ENCODE data around the gene PTCRA. TPM values are rescaled to one million over a fixed set of nuclear protein-coding genes. Genes with fewer than 3 reads are reported as not detected.
A peak's percentile ranks its signal among the peaks of the same experiment; 100 is the strongest.
"Not testable (repeated sequence)": the region's sequence is repeated elsewhere in the genome, so short reads cannot be mapped to it uniquely, and the experiment has no call there.

Gene PTCRA
- total RNA-seq, 2 experiments from 2014 or later, result not detected

DNA sequence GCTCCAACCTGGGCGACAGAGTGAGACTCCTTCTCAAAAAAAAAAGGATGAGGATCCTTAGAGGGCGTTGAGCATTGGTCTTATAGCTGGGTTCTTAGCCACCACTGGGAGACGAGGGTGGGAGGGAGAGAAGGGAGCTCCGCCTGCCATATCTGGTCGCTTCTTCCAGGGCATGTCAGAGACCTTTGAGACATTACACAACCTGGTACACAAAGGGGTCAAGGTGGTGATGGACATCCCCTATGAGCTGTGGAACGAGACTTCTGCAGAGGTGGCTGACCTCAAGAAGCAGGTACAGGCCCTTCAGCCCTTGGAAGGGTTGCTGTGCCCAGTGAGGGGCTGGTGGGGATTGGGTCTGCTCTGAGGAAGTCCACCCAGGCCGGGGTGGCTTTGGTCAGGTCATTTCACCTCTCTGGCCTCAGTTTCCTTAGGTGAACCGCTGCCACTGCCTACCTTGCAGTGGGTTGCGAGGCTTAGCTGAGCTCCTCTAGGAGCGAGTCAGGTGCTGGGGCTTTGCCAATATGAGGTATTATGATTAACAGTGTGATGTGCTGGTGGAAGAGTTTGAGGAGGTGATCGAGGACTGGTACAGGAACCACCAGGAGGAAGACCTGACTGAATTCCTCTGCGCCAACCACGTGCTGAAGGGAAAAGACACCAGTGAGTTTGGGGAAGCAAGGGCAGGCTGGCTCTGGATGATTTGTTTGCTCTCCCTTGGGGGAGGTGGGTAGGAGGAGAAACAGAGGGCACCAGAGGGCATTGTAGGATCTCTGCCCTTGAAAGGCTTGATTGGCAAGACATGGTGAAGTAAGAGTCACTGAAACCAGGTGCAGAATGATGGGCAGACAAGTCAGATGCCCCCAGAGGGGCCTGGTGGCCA is 21.9 kb downstream of the PTCRA start:
- POLR2A ChIA-PET, result interaction anchor here (0.7 kb wide), 1 partner anchor 76 kb away, joined by 3 read pairs; the partner anchor contains the start of gene KLHDC3
- H3K27me3 Mint-ChIP-seq, result no peaks in the 10 kb centered on the region
- DNase-seq, result no peak
- H3K4me3 Mint-ChIP-seq, result no peak overlapping the region
- no peaks in the 10 kb centered on the region for H3K9me3 Mint-ChIP-seq
- H3K27ac Mint-ChIP-seq, result no peak overlapping the region
- CTCF ChIA-PET, result no interaction called here
- peaks cover 53% of the 10 kb centered on the region for H3K36me3 Mint-ChIP-seq (ENCODE audit: low read depth)
- H3K4me1 Mint-ChIP-seq, result peaks cover 11% of the 10 kb centered on the region

DNA sequence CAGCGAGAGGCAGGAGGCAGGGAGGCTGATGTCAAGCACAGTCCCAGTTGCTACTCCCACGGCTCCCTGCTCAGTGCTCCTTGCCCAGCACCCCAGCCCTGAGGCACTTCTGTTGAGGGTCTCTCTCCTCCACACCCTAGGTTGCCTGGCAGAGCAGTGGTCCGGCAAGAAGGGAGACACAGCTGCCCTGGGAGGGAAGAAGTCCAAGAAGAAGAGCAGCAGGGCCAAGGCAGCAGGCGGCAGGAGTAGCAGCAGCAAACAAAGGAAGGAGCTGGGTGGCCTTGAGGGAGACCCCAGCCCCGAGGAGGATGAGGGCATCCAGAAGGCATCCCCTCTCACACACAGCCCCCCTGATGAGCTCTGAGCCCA is 22.6 kb downstream of the PTCRA start:
- POLR2A ChIA-PET, result interaction anchor here (3.2 kb wide), 1 partner anchor 9 kb away, joined by 17 read pairs; the partner anchor contains the start of gene CNPY3
- Mint-ChIP-seq H3K9me3 (no peaks in the 10 kb centered on the region), H3K4me1 (peaks cover 5% of the 10 kb centered on the region), H3K27me3 (no peaks in the 10 kb centered on the region), H3K36me3 (ENCODE audit: low read depth) (peaks cover 49% of the 10 kb centered on the region), H3K27ac (no peak overlapping the region), H3K4me3 (no peak overlapping the region)
- CTCF ChIA-PET, result no interaction called here
- DNase-seq, result no peak

DNA sequence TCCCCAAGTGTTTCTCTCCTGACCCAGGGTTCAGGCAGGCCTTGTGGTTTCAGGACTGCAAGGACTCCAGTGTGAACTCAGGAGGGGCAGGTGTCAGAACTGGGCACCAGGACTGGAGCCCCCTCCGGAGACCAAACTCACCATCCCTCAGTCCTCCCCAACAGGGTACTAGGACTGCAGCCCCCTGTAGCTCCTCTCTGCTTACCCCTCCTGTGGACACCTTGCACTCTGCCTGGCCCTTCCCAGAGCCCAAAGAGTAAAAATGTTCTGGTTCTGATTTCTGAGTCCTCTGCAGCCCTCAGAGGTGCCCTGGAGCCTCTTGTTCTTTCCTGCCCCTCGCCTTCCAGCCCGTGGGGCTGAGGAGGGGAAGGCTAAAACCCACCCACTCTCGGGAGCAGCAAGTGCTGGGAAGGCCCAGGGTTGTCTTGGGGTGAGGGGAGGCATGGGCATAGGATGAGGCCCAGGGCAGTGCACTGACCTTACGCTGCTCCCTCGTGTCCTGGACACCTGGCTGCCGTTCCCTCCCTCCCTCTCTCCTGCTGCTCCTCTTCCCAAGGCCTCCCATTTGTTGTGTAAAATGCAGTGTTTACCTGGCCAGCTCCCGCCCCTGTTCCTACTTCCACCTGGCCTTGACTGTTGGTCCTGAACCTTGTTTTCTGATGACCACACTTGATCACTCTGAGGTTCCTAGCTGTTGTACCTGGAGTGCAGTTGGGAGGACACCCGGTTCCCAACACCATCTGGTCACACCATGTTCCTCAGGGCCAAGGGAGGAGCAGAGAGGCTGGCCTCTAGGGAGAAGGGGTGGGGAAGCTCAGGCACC is 23.3 kb downstream of the PTCRA start:
- Mint-ChIP-seq H3K4me3 (no peak overlapping the region), H3K36me3 (ENCODE audit: low read depth) (peaks cover 45% of the 10 kb centered on the region), H3K27ac (no peak overlapping the region), H3K27me3 (no peaks in the 10 kb centered on the region), H3K4me1 (peaks cover 4% of the 10 kb centered on the region), H3K9me3 (no peaks in the 10 kb centered on the region)
- POLR2A ChIA-PET, result interaction anchor here (3.2 kb wide), 1 partner anchor 10 kb away, joined by 17 read pairs; the partner anchor contains the start of gene CNPY3
- no peak for DNase-seq
- CTCF ChIA-PET, result no interaction called here

DNA sequence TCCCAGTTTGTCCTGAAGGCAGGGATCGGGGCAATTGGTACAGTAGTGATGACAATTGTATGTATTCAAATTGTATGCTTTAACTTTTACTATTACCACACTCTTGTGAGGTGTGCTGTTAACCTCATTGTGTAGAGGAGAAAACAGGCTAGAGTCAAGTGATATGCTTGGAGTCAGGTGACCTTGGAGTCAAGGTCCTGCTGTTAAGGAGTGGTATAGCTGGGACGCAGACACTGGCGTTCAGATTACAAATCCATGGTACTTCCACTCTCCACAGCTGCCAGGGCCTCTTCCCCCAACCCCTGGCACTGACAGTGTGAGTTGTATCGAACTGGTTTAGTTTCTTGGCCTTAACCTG is 23.9 kb downstream of the PTCRA start:
- no peaks in the 10 kb centered on the region for H3K9me3 Mint-ChIP-seq
- H3K27ac Mint-ChIP-seq, result no peak overlapping the region
- DNase-seq, result no peak
- peaks cover 40% of the 10 kb centered on the region for H3K36me3 Mint-ChIP-seq (ENCODE audit: low read depth)
- ChIA-PET CTCF (no interaction called here), POLR2A (interaction anchor here (3.2 kb wide), 1 partner anchor 10 kb away, joined by 17 read pairs; the partner anchor contains the start of gene CNPY3)
- no peaks in the 10 kb centered on the region for H3K27me3 Mint-ChIP-seq
- H3K4me1 Mint-ChIP-seq, result peaks cover 4% of the 10 kb centered on the region
- H3K4me3 Mint-ChIP-seq, result no peak overlapping the region

DNA sequence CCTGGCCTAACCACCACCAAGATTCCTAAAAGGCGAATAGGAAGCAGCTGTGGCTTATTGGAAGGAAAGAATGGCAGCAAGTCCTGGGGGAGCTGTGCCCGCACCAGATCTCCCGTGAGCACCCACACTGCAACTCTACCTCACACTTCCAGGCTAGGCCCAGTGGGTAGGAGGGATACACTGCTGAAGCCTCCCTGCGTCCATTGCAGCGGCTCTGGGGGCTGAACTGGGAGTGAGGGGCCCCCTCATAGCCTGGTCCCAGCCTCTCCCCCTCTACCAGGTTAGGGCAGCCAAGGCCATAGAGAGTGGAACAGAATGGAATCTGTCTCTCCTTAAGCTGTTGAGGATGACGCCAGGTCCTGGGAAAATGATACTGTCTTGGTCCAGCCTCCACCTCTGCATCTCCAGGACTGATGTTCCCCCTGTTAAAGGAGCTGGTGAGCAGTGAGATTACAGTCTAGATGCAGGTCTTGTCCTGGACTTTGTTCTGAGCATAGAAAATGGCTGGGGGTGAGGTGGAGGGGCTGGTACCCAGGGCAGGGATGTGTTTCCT is 24.7 kb downstream of the PTCRA start:
- Mint-ChIP-seq H3K27ac (no peak overlapping the region), H3K36me3 (ENCODE audit: low read depth) (peaks cover 36% of the 10 kb centered on the region), H3K9me3 (no peaks in the 10 kb centered on the region), H3K27me3 (no peaks in the 10 kb centered on the region), H3K4me1 (peaks cover 1% of the 10 kb centered on the region), H3K4me3 (no peak overlapping the region)
- ChIA-PET CTCF (interaction anchor here (0.8 kb wide), 1 partner anchor 11 kb away, joined by 3 read pairs; the partner anchor contains the start of gene CNPY3), POLR2A (interaction anchor here (3.2 kb wide), 1 partner anchor 11 kb away, joined by 17 read pairs; the partner anchor contains the start of gene CNPY3)
- no peak for DNase-seq

GRCh38 chr6:42941356-42941755 is 25.5 kb downstream of the PTCRA start:
- H3K27ac Mint-ChIP-seq, DNase-seq, CTCF ChIA-PET, H3K4me1 Mint-ChIP-seq, H3K27me3 Mint-ChIP-seq, H3K4me3 Mint-ChIP-seq, H3K9me3 Mint-ChIP-seq: not testable (repeated sequence)
- POLR2A ChIA-PET, result interaction anchor here (3.2 kb wide), 1 partner anchor 12 kb away, joined by 17 read pairs; the partner anchor contains the start of gene CNPY3
- H3K36me3 Mint-ChIP-seq (ENCODE audit: low read depth), result peaks cover 32% of the 10 kb centered on the region

DNA sequence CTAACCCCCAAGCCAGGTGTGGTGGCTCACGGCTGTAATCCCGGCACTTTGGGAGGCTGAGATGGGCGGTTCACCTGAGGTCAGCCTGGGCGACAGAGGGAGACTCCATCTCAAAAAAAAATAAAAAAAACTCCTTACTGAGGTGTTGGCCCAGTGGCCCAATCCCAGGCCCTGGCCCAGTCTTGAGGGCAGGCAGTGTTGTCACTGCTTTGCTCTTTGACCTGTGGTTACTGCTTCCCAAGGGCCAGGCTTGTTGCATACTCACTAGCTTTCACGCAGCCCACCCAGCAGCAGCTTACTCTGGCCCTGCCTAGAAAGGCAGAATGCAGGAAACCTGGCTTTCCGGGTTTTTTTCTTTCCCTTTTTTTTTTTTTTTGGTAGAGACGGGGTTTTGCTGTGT is 26.6 kb downstream of the PTCRA start:
- H3K27me3 Mint-ChIP-seq, result no peaks in the 10 kb centered on the region
- POLR2A ChIA-PET, result interaction anchor here (1.1 kb wide), 1 partner anchor 13 kb away, joined by 3 read pairs; the partner anchor contains the start of gene CNPY3
- H3K9me3 Mint-ChIP-seq, result no peaks in the 10 kb centered on the region

DNA sequence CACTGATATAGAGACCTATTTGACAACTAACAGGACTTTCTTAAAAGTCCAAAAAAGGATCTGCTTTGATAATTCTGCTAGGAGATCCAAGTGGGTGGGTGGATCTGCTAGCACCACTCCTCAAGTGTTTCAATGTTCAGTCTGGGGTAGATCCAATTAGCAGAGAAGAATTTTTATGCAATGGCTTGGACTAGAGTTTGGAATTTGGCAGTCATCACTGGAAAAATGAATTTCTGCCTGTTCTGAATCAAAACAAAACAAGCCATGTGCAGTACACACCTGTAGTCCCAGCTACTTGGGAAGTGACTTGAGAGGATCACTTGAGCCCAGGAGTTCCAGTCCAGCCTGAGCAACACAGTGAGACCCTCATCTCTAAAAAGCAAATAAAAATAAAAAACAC is 32.1 kb downstream of the PTCRA start:
- DNase-seq, result no peak
- CTCF ChIA-PET, result no interaction called here
- POLR2A ChIA-PET, result no interaction called here
- no peak overlapping the region for H3K4me3 Mint-ChIP-seq
- peaks cover 8% of the 10 kb centered on the region for H3K36me3 Mint-ChIP-seq (ENCODE audit: low read depth)
- no peaks in the 10 kb centered on the region for H3K27me3 Mint-ChIP-seq
- no peaks in the 10 kb centered on the region for H3K4me1 Mint-ChIP-seq
- H3K9me3 Mint-ChIP-seq, result no peaks in the 10 kb centered on the region
- no peak overlapping the region for H3K27ac Mint-ChIP-seq

More for the DNA sequence above, 26.6 kb downstream of the PTCRA start:
- Mint-ChIP-seq H3K36me3 (ENCODE audit: low read depth) (peaks cover 24% of the 10 kb centered on the region), H3K27ac (no peak overlapping the region), H3K4me1 (no peaks in the 10 kb centered on the region), H3K4me3 (no peak overlapping the region)
- CTCF ChIA-PET, result no interaction called here
- no peak for DNase-seq

- POLR2A ChIA-PET, result no interaction called here
- CTCF ChIA-PET, result no interaction called here
- no peak overlapping the region for H3K4me3 Mint-ChIP-seq
- H3K36me3 Mint-ChIP-seq (ENCODE audit: low read depth), result peaks cover 4% of the 10 kb centered on the region
- H3K27ac Mint-ChIP-seq, result no peak overlapping the region
- DNase-seq, result no peak
- H3K27me3 Mint-ChIP-seq, result no peaks in the 10 kb centered on the region
- H3K9me3 Mint-ChIP-seq, result no peaks in the 10 kb centered on the region
- no peaks in the 10 kb centered on the region for H3K4me1 Mint-ChIP-seq
Observed at GRCh38 chr6:42952389-42952788, 36.5 kb downstream of the PTCRA start.

DNA sequence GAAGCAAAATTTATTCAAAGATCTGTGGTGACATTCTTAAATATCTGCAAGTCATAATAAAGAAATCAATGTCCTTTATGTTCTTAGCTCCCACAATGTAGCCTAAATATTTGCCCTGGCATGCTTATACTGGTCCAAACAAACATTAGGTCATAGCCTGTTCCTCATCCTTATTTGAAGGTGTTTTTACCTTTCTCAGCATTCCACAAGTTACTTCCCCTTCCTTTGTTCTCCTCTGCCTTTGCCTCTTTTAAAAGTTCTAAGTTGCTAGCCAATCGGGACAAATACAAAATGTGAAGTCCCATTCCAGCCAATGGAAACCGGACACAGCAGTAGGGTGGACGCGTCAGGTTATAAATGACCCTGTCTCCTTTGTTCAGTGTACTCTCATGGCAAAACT is 38.6 kb downstream of the PTCRA start:
- POLR2A ChIA-PET; DNase-seq; H3K27ac Mint-ChIP-seq; H3K4me3 Mint-ChIP-seq; H3K9me3 Mint-ChIP-seq; H3K4me1 Mint-ChIP-seq; H3K27me3 Mint-ChIP-seq; H3K36me3 Mint-ChIP-seq (ENCODE audit: low read depth): not testable (repeated sequence)
- CTCF ChIA-PET, result interaction anchor here (1.5 kb wide), 1 partner anchor 189 kb away, joined by 4 read pairs; no protein-coding TSS in a partner anchor

GRCh38 chr6:42958125-42958524 is 42.3 kb downstream of the PTCRA start:
- Mint-ChIP-seq H3K9me3 (no peaks in the 10 kb centered on the region), H3K27ac (no peak overlapping the region), H3K27me3 (peaks cover 3% of the 10 kb centered on the region), H3K36me3 (ENCODE audit: low read depth) (peaks cover 10% of the 10 kb centered on the region), H3K4me1 (peaks cover 13% of the 10 kb centered on the region), H3K4me3 (no peak overlapping the region)
- CTCF ChIA-PET, result interaction anchor here (0.6 kb wide), 2 partner anchors 182 to 185 kb away, joined by 3 read pairs; no protein-coding TSS in a partner anchor
- no peak for DNase-seq
- POLR2A ChIA-PET, result no interaction called here

GRCh38 chr6:42959917-42960242 is 44.0 kb downstream of the PTCRA start:
- Mint-ChIP-seq H3K4me3 (peak overlapping the region; percentile 18), H3K4me1 (peaks cover 13% of the 10 kb centered on the region), H3K27ac (no peak overlapping the region), H3K36me3 (ENCODE audit: low read depth) (peaks cover 10% of the 10 kb centered on the region), H3K27me3 (peaks cover 3% of the 10 kb centered on the region), H3K9me3 (no peaks in the 10 kb centered on the region)
- ChIA-PET POLR2A (interaction anchor here (0.7 kb wide), 1 partner anchor 19 kb away, joined by 4 read pairs; the partner anchor contains the start of gene PEX6), CTCF (no interaction called here)
- no peak for DNase-seq
